Progenitor cell of endocrine pancreas (in vitro differentiated cells): Measurements from ENCODE around the gene LRP6. TPM values are rescaled to one million over a fixed set of nuclear protein-coding genes. Genes with fewer than 3 reads are reported as not detected.

Source experiments
- DNase-seq: peaks from one replicate; pipeline ENCODE4 v3.0.0; 2021; ENCODE audit warnings: low spot score; ENCODE audit not compliant: unreplicated experiment
- H3K27ac Mint-ChIP-seq: 2 replicates; pipeline ENCODE4 v1.8.0; 2021; ENCODE audit warnings: mild to moderate bottlenecking, moderate library complexity, mixed read lengths
- H3K27me3 Mint-ChIP-seq: 2 replicates; pipeline ENCODE4 v1.8.0; 2021; ENCODE audit warnings: mixed read lengths
- H3K36me3 Mint-ChIP-seq: 2 replicates; pipeline ENCODE4 v1.8.0; 2022; ENCODE audit warnings: mixed read lengths; ENCODE audit not compliant: insufficient read depth
- H3K4me1 Mint-ChIP-seq: 2 replicates; pipeline ENCODE4 v1.8.0; 2021; ENCODE audit warnings: low read depth, mixed read lengths
- H3K4me3 Mint-ChIP-seq: 2 replicates; pipeline ENCODE4 v1.8.0; 2021; ENCODE audit warnings: low read depth, mild to moderate bottlenecking, moderate library complexity, mixed read lengths
- H3K9me3 Mint-ChIP-seq: 2 replicates; pipeline ENCODE4 v1.8.0; 2021; ENCODE audit warnings: low read depth, mixed read lengths
- total RNA-seq: library from RNA; stranded (reverse); gene quantifications from 2 replicates; pipeline ENCODE4 v1.2.1, GENCODE V29; 2021
- TF ChIP-seq, protein P1 (sequence below): fragments of 200-600 bp; sonication (generic); IDR thresholded peaks from one replicate; pipeline ENCODE4 v1.5.0; 2021; ENCODE audit warnings: antibody characterized with exemption, mild to moderate bottlenecking; ENCODE audit not compliant: unreplicated experiment

Gene LRP6
- total RNA-seq, 1 donor from 2014 or later, result 163 TPM

DNA sequence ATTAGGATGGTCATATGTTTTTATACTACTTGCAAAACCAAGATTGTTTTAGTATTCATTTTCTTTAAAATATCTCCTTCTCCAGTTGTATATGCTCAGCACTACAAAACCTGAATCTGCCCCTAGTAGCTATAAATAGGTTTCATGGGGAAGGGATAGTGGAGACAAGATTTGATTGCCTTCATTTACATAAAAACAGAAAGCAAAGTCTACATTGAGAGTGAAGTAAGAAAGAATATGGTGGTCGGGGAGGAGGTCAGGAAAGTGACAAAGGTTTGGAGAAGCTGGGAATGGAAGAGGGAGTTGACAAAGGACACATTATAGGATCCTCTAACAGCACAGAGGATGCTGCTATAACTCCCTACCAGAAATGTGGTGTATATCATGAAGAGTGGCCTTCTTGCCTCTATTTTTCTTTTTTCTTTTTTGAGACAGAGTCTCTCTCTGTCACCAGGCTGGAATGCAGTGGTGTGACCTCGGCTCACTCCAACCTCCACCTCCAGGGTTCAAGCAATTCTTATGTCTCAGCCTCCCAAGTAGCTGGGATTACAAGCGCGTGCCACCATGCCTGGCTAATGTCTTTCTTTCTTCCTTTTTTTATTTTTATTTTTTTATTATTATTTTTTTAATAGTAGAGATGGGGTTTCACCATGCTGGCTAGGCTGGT lies 6.6 kb upstream of the LRP6 start:
- Mint-ChIP-seq H3K4me1 (peaks cover 5% of the 10 kb centered on the region), H3K36me3 (peaks cover 1% of the 10 kb centered on the region), H3K4me3 (no peak overlapping the region), H3K27me3 (no peaks in the 10 kb centered on the region), H3K9me3 (peaks cover 19% of the 10 kb centered on the region), H3K27ac (no peak overlapping the region)
- TF ChIP-seq, protein P1, sequence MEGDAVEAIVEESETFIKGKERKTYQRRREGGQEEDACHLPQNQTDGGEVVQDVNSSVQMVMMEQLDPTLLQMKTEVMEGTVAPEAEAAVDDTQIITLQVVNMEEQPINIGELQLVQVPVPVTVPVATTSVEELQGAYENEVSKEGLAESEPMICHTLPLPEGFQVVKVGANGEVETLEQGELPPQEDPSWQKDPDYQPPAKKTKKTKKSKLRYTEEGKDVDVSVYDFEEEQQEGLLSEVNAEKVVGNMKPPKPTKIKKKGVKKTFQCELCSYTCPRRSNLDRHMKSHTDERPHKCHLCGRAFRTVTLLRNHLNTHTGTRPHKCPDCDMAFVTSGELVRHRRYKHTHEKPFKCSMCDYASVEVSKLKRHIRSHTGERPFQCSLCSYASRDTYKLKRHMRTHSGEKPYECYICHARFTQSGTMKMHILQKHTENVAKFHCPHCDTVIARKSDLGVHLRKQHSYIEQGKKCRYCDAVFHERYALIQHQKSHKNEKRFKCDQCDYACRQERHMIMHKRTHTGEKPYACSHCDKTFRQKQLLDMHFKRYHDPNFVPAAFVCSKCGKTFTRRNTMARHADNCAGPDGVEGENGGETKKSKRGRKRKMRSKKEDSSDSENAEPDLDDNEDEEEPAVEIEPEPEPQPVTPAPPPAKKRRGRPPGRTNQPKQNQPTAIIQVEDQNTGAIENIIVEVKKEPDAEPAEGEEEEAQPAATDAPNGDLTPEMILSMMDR, result no peak
- no peak for DNase-seq

DNA sequence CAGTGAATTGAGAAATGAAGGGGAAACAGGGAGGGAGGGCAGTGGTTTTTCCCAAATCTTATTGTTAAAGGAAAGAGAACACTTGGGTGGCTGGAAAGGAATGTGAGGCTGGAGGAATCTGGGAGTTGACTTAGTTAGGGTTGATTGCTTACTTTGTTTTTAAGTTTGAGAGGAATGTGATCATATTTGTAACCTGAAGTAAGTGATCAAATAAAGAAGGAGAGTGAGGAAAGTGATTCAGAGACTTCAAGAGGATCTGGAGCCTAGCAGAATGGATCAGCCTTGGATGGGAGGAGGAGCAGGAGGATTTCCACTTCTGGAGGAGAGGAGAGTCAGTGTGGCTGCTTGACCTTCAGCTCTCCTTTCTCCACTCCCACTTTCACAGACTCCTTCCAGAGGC lies 6.0 kb upstream of the LRP6 start:
- Mint-ChIP-seq H3K27me3 (no peaks in the 10 kb centered on the region), H3K9me3 (peaks cover 17% of the 10 kb centered on the region), H3K4me3 (no peak overlapping the region), H3K27ac (peak overlapping the region; percentile 36), H3K36me3 (peaks cover under 1% of the 10 kb centered on the region), H3K4me1 (peaks cover 6% of the 10 kb centered on the region)
- TF ChIP-seq, protein P1, result no peak
- no peak for DNase-seq

DNA sequence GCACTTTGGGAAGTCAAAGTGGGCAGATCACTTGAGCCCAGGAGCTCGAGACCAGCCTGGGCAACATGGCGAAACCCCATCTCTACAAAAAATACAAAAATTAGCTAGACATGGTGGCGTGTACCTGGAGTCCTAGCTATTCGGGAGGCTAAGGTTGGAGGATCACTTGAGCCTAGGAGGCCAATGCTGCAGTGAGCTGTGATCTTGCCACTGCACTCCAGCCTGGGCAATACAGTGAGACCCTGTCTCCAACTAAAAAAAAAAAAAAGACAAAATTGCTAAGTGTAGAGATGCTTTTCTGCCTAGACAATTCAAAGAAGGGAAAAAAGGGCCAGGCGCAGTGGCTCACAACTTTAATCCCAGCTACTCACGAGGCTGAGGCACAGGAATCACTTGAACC lies 3.4 kb upstream of the LRP6 start:
- Mint-ChIP-seq H3K27ac (peak overlapping the region; percentile 47), H3K36me3 (no peaks in the 10 kb centered on the region), H3K9me3 (no peaks in the 10 kb centered on the region), H3K4me3 (no peak overlapping the region), H3K4me1 (peaks cover 12% of the 10 kb centered on the region), H3K27me3 (no peaks in the 10 kb centered on the region)
- no peak for DNase-seq
- TF ChIP-seq, protein P1, result no peak

DNA sequence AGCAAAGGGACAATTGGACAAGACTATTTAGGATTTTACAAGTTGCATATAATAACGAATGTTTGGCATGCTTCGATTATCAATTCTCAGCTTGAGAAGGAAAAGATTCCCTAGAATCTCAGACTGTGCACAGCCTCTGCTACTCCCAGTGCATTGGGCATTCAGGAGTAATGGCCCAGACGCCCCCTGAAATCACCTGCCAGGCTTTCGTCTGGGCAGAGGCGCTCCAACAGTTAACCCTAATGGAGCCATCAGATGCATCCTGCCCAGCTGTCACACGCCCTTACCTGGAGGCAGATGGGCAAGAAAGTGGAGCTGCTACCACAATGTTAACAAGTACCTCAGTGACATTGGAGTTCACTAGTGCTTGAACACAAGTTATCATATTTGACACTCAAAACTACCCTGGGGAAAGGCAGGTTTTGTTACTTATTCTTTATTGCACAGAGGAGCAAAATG lies 927 bp upstream of the LRP6 start:
- DNase-seq, result no peak

DNA sequence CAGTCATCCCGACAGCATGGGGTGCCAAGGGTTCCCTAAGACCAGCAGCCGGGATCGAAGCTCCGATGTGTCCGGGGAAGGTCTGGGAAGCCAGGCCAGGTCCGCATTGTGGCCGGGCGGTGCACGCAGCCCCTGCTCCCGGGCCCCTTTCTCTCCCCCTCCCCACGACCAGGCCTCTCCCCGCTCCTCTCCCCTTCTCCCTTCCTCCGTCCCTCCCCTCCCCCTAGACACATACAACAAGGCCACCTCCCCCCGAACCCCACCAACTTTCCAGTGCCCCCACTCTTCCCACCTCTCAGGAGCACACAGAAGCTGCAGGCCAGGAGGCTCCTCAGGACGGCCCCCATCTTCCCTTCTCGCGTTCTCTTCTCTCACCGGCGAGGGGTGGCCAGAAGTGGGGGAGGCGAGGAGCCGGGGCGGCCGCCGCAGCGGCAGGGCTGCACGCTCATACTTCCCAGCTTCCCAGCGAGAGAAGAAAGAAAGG lies 413 bp downstream of the LRP6 start:
- TF ChIP-seq, protein P1, result no peak
- H3K36me3 Mint-ChIP-seq, result peaks cover 9% of the 10 kb centered on the region
- DNase-seq, result no peak
- H3K27me3 Mint-ChIP-seq, result no peaks in the 10 kb centered on the region
- H3K4me1 Mint-ChIP-seq, result peaks cover 28% of the 10 kb centered on the region
- H3K9me3 Mint-ChIP-seq, result peaks cover 4% of the 10 kb centered on the region
- H3K27ac Mint-ChIP-seq, result peak overlapping the region; percentile 100
- H3K4me3 Mint-ChIP-seq, result peak overlapping the region; percentile 83

More for the DNA sequence above, 927 bp upstream of the LRP6 start:
- Mint-ChIP-seq H3K4me1 (peaks cover 27% of the 10 kb centered on the region), H3K27me3 (no peaks in the 10 kb centered on the region), H3K36me3 (peaks cover 2% of the 10 kb centered on the region), H3K27ac (peak overlapping the region; percentile 100), H3K4me3 (peak overlapping the region; percentile 83), H3K9me3 (no peaks in the 10 kb centered on the region)
- TF ChIP-seq, protein P1, result no peak
